HL-60/S4 treated with retinoic acid at 250 ng/mL for 4 days and 3 days (cell line): Measurements from ENCODE around the gene ALPP.
"Not testable (repeated sequence)": the region's sequence is repeated elsewhere in the genome, so short reads cannot be mapped to it uniquely, and the experiment has no call there.

Experiments
- in situ Hi-C: fragments of 300-500 bp; cut with MboI; formaldehyde crosslinking; loops from 2 replicates; pipeline ENCODE4 v1.7.0; 2022; ENCODE audit warnings: low sequenced_read_pairs

The ALPP gene

DNA sequence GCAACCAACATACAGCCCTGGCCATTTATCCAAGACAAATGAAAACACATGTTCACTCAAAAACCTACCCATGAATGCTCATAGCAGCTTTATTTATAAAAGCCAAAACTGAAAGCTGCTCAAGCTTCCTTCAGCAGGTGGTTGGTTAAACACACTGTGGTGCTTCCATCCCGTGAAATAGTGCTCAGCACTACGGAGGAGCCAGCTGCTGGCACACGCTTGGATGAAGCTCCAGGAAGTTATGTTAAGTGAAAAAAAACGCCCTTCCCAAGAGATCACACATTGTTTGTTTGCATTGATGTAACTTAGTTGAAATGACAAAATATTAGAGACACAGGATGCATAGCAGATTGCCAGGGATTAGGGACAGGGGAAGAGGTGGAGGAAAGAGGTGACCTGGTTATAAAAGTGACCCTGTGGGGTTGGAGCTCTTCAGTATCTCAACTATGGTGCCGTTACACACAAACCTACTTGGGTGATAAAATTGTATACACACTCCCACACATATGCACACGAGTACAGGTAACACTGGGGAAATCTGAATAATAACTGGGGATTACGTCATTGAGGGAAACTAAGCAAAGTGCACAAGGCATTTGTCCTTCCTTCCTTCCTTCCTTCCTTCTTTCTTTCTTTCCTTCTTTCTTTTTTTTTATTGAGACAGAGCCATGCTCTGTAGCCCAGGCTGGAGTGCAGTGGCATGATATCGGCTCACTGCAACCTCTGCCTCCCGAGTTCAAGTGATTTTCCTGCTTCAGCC lies 21.9 kb downstream of the ALPP start:
- in situ Hi-C loops, result no loop called here

DNA sequence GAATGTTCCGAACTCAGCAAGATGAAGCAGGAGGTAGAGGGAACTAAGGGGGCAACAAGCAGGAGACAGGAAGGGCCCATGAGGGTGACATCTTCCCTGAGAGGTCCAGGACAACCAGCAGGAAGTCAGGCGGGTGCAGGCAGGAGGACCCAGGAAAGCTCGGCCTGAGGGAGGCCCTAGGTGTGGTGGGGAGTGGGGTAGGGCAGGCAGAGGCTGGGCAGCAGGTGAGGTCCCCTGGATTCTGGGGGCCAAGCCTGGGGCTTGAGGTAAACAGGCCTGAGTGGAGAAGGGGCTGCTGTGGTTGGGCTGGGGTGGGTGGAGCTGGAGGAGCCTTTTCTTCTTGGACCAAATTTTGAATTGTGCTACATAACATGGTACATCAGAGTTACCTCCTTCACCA lies 24.0 kb downstream of the ALPP start:
- in situ Hi-C loops, result no loop called here

DNA sequence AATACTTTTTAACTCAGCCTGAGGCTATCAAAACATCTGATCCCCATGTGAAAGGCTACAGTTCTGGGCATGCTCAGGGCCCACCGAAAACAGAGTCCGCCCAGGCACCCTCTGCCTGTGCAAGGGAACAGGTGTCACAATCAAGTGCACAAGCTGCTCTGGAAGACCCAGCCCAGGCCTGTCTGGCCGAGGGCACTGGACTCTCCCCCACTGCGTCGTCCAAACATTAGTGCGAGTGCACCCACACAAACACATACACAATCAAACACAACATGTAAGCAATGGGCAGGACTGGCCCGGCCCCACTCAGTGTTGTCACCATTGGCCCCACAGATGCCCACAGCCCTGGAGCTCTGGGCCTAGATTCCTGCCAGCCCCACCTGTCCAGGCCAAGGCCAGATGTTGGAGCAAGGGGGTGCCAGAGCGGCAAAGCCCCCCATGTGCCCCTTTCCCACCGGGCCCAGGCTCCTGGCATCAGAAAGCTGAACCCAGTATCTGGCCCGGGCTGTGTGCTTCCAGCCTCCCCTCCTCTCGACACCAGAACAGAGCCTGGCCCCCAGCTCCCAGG lies 27.5 kb downstream of the ALPP start:
- in situ Hi-C loops, result no loop called here

DNA sequence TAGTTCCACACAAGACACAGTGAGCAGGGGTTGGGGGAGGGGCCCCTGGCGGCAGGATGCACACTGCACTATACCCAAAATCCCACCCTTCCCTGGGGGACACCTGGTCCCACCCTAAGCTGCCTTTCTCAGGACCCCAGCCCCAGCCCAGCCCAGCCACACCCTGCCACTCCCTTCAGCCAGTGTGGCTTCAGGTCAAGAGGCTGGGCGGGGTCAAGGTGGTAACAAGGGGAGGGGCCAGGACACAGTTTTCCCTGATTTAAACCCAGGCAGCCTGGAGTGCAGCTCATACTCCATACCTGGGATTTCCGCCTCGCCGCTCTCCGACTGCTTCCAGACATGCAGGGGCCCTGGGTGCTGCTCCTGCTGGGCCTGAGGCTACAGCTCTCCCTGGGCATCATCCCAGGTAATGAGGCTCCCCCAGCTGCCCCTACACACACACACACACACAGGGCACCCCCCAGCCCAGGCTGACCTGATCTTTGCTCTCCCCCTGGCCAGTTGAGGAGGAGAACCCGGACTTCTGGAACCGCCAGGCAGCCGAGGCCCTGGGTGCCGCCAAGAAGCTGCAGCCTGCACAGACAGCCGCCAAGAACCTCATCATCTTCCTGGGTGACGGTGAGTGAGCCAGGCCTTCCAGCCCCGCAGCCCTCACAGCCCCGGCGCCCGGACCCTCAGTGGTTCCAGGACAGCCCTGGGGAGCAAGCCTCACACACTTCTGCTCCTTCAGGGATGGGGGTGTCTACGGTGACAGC lies 28.2 kb downstream of the ALPP start, which contains the start of gene ALPG:
Gene ALPG (plus strand): TSS at position 289 of the 755 bp plus-strand sequence. CDS start 51 bp downstream, at position 340.
- in situ Hi-C loops, result no loop called here

DNA sequence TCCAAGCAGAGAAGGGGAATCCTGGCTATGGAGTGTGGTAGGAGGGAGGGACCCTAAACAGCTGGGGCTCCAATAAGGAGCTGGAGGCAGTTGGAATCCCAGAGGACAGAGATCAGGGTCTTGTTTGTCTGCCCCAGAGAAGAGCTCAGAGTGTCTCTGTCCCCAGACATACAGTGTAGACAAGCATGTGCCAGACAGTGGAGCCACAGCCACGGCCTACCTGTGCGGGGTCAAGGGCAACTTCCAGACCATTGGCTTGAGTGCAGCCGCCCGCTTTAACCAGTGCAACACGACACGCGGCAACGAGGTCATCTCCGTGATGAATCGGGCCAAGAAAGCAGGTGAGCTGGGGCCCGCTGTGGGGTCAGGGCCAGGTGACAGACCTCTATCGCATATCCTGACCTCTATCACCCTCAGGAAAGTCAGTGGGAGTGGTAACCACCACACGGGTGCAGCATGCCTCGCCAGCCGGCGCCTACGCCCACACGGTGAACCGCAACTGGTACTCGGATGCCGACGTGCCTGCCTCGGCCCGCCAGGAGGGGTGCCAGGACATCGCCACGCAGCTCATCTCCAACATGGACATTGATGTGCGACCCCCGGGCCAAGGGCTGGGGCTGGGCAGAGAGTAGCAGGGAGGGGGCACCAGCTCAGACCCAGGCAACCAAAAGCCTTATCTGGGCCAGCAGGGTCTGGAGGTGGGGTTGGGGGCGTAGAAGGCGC lies 29.0 kb downstream of the ALPP start:
- in situ Hi-C loops, result not testable (repeated sequence)

DNA sequence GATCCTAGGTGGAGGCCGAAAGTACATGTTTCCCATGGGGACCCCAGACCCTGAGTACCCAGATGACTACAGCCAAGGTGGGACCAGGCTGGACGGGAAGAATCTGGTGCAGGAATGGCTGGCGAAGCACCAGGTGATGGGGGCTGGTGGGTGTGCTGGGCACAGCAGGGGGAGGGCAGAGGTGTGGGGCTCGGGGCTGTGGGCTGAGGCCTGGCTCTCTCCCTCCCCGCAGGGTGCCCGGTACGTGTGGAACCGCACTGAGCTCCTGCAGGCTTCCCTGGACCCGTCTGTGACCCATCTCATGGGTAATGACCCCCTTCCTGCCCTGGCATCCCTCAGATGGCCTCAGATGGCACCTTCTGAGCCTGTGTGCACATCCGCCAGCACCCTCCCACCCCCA lies 29.7 kb downstream of the ALPP start:
- in situ Hi-C loops, result not testable (repeated sequence)

DNA sequence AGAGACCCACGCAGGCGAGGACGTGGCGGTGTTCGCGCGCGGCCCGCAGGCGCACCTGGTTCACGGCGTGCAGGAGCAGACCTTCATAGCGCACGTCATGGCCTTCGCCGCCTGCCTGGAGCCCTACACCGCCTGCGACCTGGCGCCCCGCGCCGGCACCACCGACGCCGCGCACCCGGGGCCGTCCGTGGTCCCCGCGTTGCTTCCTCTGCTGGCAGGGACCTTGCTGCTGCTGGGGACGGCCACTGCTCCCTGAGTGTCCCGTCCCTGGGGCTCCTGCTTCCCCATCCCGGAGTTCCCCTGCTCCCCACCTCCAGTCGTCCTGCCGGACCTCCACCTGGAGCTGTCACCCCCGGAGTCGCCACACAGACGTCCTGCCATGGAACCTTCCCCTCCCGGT lies 31.1 kb downstream of the ALPP start:
- in situ Hi-C loops, result not testable (repeated sequence)

DNA sequence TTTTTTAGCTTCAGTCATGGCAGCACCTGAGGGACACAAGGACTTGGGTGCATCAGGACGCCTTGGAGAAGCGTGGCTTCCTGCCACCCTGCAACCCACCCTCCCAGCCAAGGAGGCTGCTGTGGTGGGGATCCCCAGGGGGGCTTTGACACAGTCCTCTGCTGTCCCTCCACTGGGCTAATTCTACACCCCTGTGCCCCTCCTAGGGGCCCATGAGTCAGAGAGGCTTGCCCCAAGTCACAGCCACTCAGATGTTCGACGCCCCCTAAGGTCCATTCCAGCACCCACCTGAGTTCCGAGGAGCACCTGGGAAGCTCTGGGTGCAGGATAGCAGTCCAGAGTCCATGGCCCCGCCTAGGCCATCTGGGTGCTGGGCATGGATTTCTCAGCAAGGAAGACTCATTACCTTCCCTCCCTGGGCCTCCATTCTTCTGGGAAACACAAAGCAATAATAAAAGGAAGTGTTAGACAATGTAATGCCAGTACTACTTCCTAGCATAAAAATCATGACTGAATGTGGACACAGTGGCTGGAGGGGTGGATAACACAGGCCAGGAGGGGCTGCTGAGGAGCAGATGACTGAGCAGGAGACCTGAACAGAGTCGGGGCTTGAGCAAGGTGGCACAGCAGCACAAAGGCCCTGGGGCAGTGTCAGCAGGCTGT lies 31.8 kb downstream of the ALPP start:
- in situ Hi-C loops, result no loop called here

DNA sequence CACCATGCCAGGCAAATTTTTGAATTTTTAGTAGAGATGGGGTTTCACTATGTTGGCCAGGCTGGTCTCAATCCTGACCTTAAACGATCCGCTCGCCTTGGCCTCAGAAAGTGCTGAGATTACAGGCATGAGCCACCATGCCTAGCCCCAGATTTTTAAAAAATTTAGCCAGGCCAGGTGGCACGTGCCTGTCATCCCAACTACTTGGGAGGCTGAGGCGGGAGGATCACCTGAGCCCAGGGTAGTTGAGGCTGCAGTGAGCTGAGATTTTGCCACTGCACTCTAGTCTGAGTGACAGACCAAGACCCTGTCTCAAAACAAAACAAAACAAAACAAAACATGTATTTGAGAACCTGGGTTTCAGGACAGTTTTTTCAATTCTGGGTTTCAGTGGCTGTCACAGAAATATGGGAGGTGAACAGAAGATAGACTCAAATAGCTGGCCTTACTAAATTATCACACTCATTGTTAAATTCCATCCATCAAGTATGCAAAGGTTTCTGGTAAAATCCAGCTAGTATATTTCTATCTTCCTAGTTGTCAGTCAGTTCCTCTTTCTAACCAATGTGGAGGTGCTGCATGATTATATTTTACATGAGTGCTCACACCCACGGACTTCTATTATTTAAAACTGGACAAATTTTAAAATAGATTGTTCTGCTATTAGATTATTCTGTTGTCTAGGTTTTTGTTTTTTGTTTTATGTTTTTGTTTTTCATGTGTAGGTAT lies 33.5 kb downstream of the ALPP start:
- in situ Hi-C loops, result no loop called here

DNA sequence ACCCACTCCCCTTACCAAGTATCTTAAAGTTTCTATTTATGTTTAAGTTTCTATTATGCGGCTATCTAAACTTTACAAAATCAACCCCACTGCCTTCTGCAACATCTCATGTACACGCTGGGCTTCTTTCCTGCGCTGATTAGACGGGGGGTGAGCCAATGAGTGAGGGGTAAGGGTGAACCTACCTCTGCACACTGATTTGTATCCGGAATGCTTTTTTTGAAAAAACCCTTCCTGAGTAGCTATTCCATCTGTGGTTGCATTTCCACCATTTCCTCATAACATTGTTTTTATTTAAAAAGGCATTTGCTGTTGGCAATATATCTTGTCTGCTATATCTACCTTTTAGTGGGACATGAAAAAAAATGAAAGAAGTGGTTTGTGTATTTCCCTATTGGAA lies 34.4 kb downstream of the ALPP start:
- in situ Hi-C loops, result no loop called here

DNA sequence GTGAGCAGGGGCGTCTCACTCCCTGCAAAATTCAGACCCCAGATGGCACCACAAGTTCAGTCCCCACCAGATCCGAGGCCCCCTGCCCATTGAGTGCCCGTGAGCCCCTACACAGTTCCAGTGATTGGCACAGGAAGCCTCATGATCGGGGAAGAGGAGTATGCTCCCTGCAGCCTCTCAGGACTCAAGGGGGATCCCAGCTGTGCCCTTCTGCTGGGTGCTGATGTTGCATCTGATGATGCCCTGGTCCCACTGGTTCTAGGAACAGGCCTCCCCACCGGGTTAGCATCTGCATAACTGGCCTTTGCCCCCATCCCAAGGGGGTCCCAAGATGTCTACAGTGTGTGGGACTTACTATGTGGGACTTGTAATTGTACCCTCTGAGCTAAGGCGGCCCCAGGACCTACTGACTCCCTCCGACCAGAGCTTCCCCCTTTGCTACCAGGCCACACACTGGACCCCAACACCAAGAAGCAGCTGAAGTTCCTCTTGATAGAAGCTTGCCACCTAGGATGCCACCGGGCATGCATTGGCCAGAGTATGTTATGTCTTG lies 36.7 kb downstream of the ALPP start:
- in situ Hi-C loops, result no loop called here

DNA sequence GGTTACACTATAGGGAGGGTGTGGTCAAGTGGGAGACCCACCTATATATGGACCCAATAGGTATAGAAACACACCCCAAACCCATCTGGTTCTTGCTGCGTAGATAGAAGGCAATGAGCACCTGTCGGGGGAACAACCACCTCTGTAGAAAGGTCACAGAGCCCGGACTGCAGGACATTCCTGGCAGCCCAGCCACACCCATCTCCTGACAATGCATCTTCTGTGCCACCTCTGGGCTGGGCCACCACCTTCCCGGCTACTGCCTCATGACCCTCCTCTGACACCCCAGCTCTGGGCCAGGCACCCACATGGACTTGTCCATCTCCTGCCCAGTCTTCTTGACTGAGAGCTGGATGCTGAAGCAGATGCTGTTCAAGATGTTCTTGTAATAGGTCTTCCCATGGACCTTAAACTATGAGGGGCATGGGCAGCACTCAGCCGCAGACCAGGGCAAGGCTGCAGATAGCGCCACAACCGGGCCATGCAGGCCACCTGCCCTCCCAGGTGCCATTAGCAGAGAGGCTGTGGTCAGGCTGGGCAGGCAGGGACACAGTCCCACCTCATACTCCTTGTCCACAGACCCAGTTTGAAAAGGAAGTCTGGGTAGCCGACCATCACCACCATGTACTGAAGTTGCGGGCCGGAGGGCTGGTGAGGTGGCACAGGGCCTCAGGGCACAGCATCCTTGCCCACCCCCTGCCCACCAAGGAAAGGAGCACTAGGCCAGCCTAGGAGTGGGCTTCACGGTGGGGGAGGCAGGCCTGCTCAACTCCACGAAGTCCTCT lies 37.4 kb downstream of the ALPP start:
- in situ Hi-C loops, result no loop called here

DNA sequence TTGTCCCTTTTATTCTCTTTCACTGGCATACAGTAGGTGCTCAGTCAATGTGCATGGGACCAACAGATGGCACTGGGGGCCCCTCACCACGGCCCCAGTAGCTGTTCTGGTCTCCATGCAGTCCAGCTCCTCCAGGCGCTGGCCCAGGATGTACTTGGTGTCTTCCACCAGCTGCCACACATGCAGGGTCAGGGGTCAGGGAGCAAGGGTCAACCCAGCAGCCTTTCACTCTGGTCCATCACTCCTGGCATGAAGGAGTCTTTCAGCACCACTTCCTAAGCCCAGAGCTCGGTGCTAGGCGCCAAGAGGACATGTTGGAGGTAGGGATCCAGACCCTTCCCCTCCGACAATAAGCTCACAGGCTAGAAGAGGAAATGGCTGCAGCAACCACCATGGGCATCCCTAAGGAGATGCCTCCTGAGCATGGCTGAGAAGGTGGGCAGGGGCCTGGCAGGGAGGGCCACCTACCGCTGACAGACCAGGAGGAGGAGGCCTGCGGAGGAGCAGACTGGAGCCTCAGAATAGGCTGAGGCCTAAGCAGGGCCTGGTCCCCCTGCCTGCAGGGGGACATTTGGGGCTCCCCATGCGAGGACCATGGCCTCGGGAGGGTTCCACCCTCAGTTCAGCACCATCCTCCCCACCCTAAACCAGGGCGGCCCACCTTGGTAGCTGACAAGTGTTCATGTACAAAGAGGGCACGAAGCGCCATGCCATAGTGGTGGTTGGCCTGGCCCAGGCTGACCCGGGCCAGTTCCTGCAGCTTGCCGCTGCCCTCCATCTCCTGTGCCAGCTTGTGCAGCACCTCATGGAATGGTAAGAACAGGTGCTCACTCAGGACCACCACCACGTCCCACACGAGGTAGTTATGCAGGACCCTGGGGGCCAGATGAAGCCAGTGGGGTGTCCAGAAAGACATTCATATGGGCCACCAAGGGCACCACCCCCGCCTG lies 38.2 kb downstream of the ALPP start:
- in situ Hi-C loops, result no loop called here

DNA sequence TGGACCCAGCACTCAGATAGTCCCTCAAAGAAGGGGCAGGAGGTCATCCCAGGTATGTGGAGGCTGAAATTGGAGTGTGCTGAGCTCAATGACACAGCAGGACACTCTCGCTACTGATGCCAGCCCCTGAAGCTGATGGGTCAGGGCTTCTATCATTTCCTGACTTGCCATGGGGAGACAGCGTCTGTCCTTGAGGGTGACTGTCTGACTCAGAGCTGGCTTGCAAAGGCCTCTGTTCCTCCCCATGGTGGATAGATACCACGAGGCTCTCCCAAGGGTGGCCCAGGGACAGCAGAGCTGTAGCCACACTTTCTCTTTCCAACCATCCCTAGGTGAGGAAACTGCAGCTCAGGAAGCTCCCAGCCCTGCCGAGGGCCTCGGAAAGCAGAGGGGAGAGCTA lies 38.9 kb downstream of the ALPP start:
- in situ Hi-C loops, result no loop called here

DNA sequence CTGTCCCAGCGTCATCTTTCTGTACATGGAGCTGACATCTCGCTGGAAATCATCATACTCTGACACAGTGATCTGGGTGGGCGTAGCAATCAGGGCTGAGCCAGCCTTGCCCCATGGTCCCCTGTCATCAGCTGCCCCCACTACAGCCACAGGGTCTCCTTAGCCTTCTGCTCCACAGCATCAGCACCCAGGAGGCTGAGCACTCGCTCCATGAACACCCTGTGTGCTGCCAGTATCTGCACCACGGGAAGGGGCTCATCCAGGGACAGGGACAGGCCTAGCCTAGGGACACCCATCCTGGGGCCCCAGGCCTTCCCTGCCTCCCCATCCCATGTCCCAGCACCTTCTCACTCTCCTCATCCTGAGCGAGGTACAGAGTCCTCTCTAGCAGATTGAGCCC lies 39.5 kb downstream of the ALPP start:
- in situ Hi-C loops, result no loop called here

DNA sequence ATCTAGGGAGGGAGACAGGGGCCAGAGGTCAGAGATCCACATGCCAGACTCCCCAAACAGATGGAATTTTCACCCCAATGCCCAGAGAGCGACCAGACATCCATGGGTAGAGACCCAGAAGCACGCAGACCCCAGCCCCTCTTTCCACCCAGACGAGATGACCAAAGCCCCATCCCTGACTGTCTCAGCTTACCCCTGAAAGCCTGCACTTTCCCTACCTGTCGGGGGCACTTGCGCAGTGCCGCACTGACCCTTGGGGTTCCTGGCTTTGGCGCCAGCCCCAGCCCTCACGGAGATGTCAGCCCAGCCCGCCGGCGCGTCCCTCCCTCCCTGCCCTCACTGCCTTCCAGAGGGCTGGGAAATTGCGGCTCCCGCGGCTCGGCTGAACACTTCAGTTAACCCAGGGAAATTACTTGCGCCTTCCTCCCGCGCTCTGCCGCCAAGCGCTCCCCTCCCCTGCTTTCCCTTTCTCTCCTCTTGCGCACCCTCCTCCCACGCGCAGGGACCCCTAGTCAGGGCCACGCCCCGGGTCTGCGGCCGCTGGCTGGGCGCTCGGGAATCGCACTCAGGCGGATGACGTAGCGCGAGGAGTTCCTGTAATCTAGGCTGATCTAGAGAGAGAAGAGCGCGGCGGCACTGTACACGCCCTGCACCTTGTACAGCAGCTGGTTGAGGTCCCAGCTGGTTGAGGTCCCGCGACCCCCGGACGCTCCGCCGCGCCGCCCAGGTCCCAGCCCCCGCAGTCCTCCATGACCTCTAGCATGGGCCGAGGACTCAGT lies 40.1 kb downstream of the ALPP start:
- in situ Hi-C loops, result no loop called here
